IPS-18a (cell line): ENCODE data around the gene SMIM33.
"Not testable (repeated sequence)": the region's sequence is repeated elsewhere in the genome, so short reads cannot be mapped to it uniquely, and the experiment has no call there.

Experiments used
- H3K27ac ChIP-seq: one replicate; pipeline ENCODE4 v1.5.1; 2013; ENCODE audit warnings: low read length
- H3K27me3 ChIP-seq: one replicate; pipeline ENCODE4 v1.6.1; 2013; ENCODE audit warnings: mild to moderate bottlenecking, low read length; ENCODE audit not compliant: control insufficient read depth, insufficient read depth
- H3K36me3 ChIP-seq: one replicate; pipeline ENCODE4 v1.6.1; 2013; ENCODE audit warnings: low read depth, low read length; ENCODE audit not compliant: control insufficient read depth
- H3K4me1 ChIP-seq: one replicate; pipeline ENCODE4 v1.6.1; 2013; ENCODE audit warnings: low read depth, low read length; ENCODE audit not compliant: control insufficient read depth
- H3K4me3 ChIP-seq: one replicate; pipeline ENCODE4 v1.5.1; 2013; ENCODE audit warnings: low read length
- H3K9ac ChIP-seq: one replicate; pipeline ENCODE4 v1.6.1; 2013; ENCODE audit warnings: mild to moderate bottlenecking, low read length, moderate library complexity
- H3K9me3 ChIP-seq: one replicate; pipeline ENCODE4 v1.6.1; 2013; ENCODE audit warnings: low read depth, low read length; ENCODE audit not compliant: control insufficient read depth

Gene SMIM33

DNA sequence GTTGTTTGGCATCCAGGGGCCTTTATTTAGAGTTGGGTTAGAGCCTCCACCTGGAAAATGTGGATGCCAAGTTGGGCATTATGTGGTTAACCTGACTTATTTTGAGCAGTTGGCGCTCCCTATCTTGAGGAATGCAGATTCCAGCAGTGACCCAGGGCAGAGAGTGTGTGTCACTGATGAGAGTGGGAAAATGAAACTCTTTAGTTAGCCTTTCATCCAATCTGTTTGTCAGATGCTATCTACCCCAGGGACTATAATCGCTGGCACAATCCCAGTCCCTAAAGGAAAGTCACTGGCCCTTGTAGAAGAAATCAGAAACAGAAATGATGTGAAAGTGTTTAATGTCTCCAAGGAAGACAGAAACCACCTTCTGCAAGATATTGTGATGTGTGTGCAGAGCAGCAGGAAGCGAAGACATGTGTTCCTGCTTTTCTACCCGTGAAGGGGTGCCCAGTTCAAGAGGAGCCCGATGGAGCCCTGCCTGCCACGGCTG is 21.9 kb downstream of the SMIM33 start:
- Histone ChIP-seq H3K27ac (no peak overlapping the region), H3K4me1 (no peaks in the 10 kb centered on the region), H3K36me3 (no peaks in the 10 kb centered on the region), H3K9ac (no peak overlapping the region), H3K9me3 (no peaks in the 10 kb centered on the region), H3K4me3 (no peak overlapping the region), H3K27me3 (no peaks in the 10 kb centered on the region)

DNA sequence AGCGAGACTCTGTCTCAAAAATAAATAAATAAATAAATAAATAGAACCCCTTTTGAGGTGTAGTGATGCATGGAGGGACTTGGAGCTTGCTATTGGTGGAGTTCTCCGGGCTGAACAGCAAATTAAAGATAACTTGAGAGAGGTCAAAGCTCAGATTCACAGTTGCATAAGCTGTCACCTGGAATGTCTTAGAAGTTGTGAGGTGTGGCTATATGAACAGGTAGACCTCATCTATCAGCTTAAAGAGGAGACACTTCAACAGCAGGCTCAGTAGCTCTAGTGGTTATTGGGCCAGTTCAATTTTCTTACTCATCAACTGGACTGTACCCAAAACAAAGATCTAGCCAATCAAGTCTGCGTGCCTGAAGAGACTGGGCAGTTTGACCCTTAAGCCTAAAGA is 23.5 kb downstream of the SMIM33 start:
- no peaks in the 10 kb centered on the region for H3K27me3 ChIP-seq
- no peak overlapping the region for H3K4me3 ChIP-seq
- H3K27ac ChIP-seq = no peak overlapping the region
- H3K36me3 ChIP-seq = no peaks in the 10 kb centered on the region
- H3K9me3 ChIP-seq = no peaks in the 10 kb centered on the region
- H3K4me1 ChIP-seq = no peaks in the 10 kb centered on the region
- H3K9ac ChIP-seq = no peak overlapping the region

GRCh38 chr5:139494832-139495231 is 24.0 kb downstream of the SMIM33 start:
- no peak overlapping the region for H3K9ac ChIP-seq
- no peaks in the 10 kb centered on the region for H3K9me3 ChIP-seq
- H3K4me3 ChIP-seq = no peak overlapping the region
- no peaks in the 10 kb centered on the region for H3K36me3 ChIP-seq
- H3K27ac ChIP-seq = no peak overlapping the region
- H3K4me1 ChIP-seq = no peaks in the 10 kb centered on the region
- H3K27me3 ChIP-seq = no peaks in the 10 kb centered on the region

DNA sequence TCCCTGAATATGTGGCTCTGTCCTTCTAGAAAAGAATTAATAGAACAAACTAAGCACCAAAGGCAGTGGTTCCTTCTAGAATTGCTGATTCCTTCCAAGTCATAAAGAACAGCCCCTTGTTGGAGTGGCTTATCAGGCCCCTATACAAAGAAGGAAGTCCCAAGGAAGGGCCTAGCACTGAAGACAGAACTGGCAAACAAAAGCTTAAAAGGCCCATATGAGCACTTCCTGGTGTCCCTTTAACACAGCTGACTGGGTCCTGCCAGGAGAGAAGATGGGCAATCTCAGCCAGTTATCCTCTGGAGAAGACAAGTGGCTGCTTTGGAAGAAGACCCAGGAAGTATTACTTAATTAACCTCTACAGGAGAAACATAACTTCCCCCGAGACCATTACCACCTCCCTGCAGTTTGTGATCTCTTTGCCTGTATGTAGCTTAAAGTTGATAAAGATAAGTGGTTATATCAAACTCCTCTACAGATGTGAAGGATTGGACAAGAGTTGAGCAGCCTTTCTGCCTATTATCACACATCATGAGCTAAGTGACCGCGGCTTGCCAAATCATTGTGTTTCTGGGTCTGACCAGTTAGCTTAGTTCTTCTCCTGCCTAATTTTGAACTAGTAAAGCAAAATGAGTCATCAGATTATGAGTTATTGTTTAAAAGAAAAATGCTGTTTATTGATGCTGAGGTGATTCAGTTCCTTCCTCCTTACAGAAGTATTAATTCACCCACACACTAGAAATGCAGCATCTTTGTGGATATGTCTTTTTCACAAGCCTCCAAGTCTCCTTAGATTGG is 25.0 kb downstream of the SMIM33 start:
- no peak overlapping the region for H3K9ac ChIP-seq
- H3K27me3 ChIP-seq = no peaks in the 10 kb centered on the region
- H3K4me1 ChIP-seq = no peaks in the 10 kb centered on the region
- no peaks in the 10 kb centered on the region for H3K9me3 ChIP-seq
- no peak overlapping the region for H3K27ac ChIP-seq
- no peak overlapping the region for H3K4me3 ChIP-seq
- no peaks in the 10 kb centered on the region for H3K36me3 ChIP-seq

- Histone ChIP-seq H3K27me3 (no peaks in the 10 kb centered on the region), H3K9ac (no peak overlapping the region), H3K36me3 (no peaks in the 10 kb centered on the region), H3K4me3 (no peak overlapping the region), H3K9me3 (no peaks in the 10 kb centered on the region), H3K4me1 (peaks cover 18% of the 10 kb centered on the region), H3K27ac (no peak overlapping the region)
These were observed 30.6 kb downstream of the SMIM33 start for GRCh38 chr5:139501381-139501780.

DNA sequence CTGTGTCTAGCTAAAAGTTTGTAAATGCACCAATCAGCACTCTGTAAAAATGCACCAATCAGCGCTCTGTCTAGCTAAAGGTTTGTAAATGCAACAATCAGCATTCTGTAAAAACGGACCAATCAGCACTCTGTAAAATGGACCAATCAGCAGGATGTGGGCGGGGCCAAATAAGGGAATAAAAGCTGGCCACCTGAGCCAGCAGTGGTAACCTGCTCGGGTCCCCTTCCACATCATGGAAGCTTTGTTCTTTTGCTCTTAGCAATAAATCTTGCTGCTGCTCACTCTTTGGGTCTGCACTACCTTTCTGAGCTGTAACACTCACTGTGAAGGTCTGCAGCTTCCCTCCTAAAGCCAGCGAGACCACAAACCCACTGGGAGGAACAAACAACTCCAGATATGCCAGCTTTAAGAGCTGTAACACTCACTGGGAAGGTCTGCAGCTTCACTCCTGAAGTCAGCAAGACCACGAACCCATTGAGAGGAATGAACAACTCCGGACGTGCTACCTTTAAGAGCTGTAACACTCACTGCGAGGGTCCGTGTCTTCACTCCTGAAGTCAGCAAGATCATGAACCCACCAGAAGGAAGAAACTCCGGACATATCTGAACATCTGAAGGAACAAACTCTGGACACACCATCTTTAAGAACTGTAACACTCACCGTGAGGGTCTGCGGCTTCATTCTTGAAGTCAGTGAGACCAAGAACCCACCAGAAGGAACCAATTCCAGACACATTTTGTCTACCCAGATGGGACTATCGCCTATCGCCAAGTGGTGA is 32.4 kb downstream of the SMIM33 start:
- Histone ChIP-seq H3K4me1 (peaks cover 18% of the 10 kb centered on the region), H3K4me3 (peak overlapping the region; percentile 56)
- H3K9me3 ChIP-seq, H3K27me3 ChIP-seq, H3K36me3 ChIP-seq, H3K27ac ChIP-seq, H3K9ac ChIP-seq: not testable (repeated sequence)

DNA sequence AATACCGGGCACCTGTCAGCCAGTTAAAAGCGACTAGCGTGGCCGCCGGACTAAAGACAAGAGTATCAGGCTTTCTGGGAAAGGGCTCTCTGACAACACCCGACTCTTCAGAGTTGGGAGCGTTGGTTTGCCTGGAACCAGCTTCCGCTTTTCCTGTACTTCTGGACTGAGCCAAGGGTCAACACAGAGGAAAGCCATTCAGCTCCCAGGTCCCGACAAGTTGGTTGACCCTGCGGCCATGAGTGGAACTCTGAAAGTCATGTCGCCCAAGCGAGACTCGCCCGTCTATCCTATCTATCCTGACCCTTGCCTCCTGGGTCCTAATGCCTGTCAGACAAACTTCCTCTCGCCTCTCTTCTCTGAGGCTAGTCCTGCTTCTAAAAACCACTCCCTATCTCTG is 33.1 kb downstream of the SMIM33 start:
- Histone ChIP-seq H3K4me3 (peak overlapping the region; percentile 56), H3K4me1 (peaks cover 18% of the 10 kb centered on the region)
- not testable (repeated sequence) for H3K36me3 ChIP-seq, H3K9me3 ChIP-seq, H3K27me3 ChIP-seq, H3K9ac ChIP-seq, H3K27ac ChIP-seq

DNA sequence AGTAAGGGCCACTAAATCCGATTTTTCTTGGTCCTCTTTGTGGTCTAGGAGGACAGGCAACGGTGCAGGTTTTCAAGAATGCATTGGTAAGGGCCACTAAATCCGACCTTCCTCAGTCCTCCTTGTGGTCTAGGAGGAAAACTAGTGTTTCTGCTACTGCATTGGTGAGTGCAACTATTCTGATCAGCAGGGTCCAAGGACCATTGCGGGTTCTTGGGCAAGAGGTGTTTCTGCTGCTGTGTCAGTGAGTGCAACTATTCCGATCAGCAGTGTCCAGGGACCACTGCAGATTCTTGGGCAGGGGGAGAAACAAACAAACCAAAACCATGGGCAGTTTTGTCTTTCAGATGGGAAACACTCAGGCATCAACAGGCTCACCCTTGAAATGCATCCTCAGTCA is 33.9 kb downstream of the SMIM33 start:
- H3K27ac ChIP-seq, H3K9me3 ChIP-seq, H3K27me3 ChIP-seq, H3K9ac ChIP-seq, H3K36me3 ChIP-seq: not testable (repeated sequence)
- Histone ChIP-seq H3K4me3 (peak overlapping the region; percentile 56), H3K4me1 (peaks cover 18% of the 10 kb centered on the region)

DNA sequence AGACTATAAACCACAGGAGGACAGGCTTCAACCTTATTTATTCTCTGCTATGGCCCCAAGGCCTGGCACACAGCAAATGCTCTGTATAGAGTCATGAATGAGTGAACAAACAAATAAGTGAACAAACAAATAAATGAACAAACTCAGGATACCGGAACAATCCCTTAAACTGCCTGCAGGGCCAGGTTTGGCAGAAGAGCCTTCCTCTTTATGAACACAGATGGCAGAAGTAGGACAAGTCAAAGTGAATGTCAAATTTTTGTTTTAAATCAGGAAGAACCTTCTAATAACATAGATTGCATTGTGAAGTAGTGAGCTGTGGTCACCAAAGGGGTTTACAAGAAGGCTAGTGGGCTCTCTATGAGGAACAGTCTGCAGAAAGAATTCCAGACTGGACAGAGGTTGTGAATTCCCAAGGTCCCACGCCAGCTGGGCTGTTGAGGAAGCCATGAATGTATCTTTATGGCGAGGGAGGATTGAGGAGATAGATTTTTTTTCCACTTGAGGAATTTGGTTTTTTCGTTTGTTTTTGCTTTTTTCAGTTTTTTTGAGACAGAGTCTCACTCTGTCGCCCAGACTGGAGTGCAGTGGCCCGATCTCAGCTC is 42.1 kb downstream of the SMIM33 start:
- Histone ChIP-seq H3K9me3 (no peaks in the 10 kb centered on the region), H3K27me3 (no peaks in the 10 kb centered on the region), H3K9ac (no peak overlapping the region), H3K4me1 (no peaks in the 10 kb centered on the region), H3K27ac (no peak overlapping the region), H3K4me3 (no peak overlapping the region), H3K36me3 (no peaks in the 10 kb centered on the region)

DNA sequence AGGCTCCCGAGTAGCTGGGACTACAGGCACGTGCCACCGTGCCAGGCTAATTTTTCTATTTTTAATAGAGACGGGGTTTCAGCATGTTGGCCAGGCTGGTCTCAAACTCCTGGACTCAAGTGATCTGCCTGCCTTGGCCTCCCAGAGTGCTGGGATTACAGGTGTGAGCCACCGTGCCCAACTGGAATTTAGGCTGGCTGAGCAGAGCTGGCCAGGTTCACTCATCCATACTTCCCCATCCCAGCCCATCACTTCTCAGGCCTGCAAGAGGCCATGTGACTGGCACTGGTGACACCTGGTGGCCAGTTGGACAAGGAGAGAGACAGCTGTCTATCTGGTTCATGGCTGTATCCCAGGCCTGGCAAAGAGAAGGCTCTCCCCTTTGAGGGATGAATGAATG is 42.6 kb downstream of the SMIM33 start:
- H3K9ac ChIP-seq, H3K4me3 ChIP-seq, H3K27ac ChIP-seq: not testable (repeated sequence)

GRCh38 chr5:139513852-139514485 is 43.2 kb downstream of the SMIM33 start:
- Histone ChIP-seq H3K4me3 (no peak overlapping the region), H3K27me3 (no peaks in the 10 kb centered on the region), H3K36me3 (no peaks in the 10 kb centered on the region), H3K9ac (no peak overlapping the region), H3K27ac (no peak overlapping the region), H3K4me1 (peaks cover 5% of the 10 kb centered on the region), H3K9me3 (no peaks in the 10 kb centered on the region)

More for the DNA sequence above, 42.6 kb downstream of the SMIM33 start:
- not testable (repeated sequence) for H3K36me3 ChIP-seq, H3K27me3 ChIP-seq, H3K9me3 ChIP-seq, H3K4me1 ChIP-seq
